Measurements from ENCODE around the gene TMEM247. TPM values are rescaled to one million over a fixed set of nuclear protein-coding genes. Genes with fewer than 3 reads are reported as not detected.

The TMEM247 gene
- total RNA-seq, 1 experiment from 2014 or later, result not detected

DNA sequence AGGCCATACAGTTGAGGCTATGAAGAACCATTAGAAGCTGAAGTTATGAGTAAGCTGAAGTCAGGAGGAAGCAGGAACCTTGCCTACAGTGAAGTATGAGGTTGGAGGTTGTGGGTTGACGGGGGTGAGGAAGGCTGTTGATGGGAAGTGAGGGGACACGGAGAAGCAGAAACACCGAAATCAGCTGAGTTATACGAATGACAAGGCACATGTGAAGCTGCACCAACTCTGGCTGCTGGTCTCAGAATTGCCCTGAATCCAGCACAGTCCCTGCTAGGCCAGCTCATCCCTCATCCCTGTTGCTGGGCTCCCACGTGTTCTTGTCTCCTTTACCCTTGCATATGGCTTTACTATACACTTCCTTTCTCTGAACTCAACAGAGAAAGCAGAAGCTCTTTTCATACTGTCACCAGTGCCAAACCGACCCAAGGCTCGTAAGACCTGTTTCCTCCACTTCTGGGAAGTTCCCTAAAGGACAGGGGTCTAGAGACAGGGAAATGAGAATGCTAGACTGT lies 9.2 kb upstream of the TMEM247 start (continued):
- TF ChIP-seq, protein P1, sequence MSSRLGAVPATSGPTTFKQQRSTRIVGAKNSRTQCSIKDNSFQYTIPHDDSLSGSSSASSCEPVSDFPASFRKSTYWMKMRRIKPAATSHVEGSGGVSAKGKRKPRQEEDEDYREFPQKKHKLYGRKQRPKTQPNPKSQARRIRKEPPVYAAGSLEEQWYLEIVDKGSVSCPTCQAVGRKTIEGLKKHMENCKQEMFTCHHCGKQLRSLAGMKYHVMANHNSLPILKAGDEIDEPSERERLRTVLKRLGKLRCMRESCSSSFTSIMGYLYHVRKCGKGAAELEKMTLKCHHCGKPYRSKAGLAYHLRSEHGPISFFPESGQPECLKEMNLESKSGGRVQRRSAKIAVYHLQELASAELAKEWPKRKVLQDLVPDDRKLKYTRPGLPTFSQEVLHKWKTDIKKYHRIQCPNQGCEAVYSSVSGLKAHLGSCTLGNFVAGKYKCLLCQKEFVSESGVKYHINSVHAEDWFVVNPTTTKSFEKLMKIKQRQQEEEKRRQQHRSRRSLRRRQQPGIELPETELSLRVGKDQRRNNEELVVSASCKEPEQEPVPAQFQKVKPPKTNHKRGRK (CRISPR knock-in tag; IDR thresholded peaks at IDR 0.05; ENCODE audit: borderline replicate concordance), result no peak

DNA sequence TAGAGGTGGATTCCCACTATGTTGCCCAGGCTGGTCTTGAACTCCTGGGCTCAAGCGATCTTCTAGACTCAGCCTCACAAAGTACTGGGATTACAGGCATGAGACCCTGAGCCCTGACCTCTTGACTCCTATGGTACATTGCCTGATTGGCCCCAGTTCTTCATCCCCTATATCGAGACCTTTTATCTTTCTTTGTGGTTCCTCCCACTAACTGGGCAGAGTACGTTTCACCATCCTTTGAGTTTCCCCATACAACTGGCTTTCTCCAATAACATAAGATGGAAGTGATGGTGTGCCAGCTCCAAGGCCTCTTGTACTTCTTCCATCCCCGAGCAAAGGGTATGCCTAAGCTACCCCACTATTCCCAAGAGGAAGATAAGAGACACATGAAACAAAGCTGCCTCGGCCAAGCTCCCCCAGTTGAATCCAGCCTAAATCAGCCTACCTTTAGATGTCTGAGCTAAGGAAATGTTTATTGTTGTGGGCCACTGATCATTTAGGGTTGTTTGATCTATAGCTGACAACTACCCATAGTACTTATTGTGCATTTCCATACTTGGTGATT lies 8.3 kb upstream of the TMEM247 start:
- Mint-ChIP-seq H3K4me3 (no peak overlapping the region), H3K4me1 (no peaks in the 10 kb centered on the region), H3K36me3 (no peaks in the 10 kb centered on the region), H3K27me3 (ENCODE audit: low read depth) (peaks cover 11% of the 10 kb centered on the region), H3K9me3 (peaks cover 20% of the 10 kb centered on the region), H3K27ac (no peak overlapping the region)
- ChIA-PET CTCF (interaction anchor here (0.7 to 1.1 kb wide), 2 partner anchors 39 to 306 kb away, joined by 3 to 4 read pairs; no protein-coding TSS in a partner anchor), POLR2A (no interaction called here)
- DNase-seq (ENCODE audit: low spot score) (no peak), ATAC-seq (no peak)
- TF ChIP-seq FOXP1 (CRISPR knock-in tag; IDR thresholded peaks at IDR 0.05; ENCODE audit: borderline replicate concordance), result no peak
- TF ChIP-seq TEAD4 (CRISPR knock-in tag; IDR thresholded peaks at IDR 0.05), result no peak
- TF ChIP-seq, protein P2, sequence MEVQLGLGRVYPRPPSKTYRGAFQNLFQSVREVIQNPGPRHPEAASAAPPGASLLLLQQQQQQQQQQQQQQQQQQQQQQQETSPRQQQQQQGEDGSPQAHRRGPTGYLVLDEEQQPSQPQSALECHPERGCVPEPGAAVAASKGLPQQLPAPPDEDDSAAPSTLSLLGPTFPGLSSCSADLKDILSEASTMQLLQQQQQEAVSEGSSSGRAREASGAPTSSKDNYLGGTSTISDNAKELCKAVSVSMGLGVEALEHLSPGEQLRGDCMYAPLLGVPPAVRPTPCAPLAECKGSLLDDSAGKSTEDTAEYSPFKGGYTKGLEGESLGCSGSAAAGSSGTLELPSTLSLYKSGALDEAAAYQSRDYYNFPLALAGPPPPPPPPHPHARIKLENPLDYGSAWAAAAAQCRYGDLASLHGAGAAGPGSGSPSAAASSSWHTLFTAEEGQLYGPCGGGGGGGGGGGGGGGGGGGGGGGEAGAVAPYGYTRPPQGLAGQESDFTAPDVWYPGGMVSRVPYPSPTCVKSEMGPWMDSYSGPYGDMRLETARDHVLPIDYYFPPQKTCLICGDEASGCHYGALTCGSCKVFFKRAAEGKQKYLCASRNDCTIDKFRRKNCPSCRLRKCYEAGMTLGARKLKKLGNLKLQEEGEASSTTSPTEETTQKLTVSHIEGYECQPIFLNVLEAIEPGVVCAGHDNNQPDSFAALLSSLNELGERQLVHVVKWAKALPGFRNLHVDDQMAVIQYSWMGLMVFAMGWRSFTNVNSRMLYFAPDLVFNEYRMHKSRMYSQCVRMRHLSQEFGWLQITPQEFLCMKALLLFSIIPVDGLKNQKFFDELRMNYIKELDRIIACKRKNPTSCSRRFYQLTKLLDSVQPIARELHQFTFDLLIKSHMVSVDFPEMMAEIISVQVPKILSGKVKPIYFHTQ (CRISPR knock-in tag; IDR thresholded peaks at IDR 0.05), result no peak
- TF ChIP-seq MXD4 (CRISPR knock-in tag; IDR thresholded peaks at IDR 0.05; ENCODE audit: borderline replicate concordance), result no peak
- TF ChIP-seq NFATC4 (CRISPR knock-in tag; IDR thresholded peaks at IDR 0.05), result no peak
- TF ChIP-seq PRRX2 (CRISPR knock-in tag; IDR thresholded peaks at IDR 0.05), result no peak
- TF ChIP-seq, protein P3, sequence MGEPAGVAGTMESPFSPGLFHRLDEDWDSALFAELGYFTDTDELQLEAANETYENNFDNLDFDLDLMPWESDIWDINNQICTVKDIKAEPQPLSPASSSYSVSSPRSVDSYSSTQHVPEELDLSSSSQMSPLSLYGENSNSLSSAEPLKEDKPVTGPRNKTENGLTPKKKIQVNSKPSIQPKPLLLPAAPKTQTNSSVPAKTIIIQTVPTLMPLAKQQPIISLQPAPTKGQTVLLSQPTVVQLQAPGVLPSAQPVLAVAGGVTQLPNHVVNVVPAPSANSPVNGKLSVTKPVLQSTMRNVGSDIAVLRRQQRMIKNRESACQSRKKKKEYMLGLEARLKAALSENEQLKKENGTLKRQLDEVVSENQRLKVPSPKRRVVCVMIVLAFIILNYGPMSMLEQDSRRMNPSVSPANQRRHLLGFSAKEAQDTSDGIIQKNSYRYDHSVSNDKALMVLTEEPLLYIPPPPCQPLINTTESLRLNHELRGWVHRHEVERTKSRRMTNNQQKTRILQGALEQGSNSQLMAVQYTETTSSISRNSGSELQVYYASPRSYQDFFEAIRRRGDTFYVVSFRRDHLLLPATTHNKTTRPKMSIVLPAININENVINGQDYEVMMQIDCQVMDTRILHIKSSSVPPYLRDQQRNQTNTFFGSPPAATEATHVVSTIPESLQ (CRISPR knock-in tag; IDR thresholded peaks at IDR 0.05), result no peak
- TF ChIP-seq, protein P4, sequence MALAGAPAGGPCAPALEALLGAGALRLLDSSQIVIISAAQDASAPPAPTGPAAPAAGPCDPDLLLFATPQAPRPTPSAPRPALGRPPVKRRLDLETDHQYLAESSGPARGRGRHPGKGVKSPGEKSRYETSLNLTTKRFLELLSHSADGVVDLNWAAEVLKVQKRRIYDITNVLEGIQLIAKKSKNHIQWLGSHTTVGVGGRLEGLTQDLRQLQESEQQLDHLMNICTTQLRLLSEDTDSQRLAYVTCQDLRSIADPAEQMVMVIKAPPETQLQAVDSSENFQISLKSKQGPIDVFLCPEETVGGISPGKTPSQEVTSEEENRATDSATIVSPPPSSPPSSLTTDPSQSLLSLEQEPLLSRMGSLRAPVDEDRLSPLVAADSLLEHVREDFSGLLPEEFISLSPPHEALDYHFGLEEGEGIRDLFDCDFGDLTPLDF (CRISPR knock-in tag; IDR thresholded peaks at IDR 0.05), result no peak
- TF ChIP-seq, protein P5, sequence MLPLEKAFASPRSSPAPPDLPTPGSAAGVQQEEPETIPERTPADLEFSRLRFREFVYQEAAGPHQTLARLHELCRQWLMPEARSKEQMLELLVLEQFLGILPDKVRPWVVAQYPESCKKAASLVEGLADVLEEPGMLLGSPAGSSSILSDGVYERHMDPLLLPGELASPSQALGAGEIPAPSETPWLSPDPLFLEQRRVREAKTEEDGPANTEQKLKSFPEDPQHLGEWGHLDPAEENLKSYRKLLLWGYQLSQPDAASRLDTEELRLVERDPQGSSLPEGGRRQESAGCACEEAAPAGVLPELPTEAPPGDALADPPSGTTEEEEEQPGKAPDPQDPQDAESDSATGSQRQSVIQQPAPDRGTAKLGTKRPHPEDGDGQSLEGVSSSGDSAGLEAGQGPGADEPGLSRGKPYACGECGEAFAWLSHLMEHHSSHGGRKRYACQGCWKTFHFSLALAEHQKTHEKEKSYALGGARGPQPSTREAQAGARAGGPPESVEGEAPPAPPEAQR (CRISPR knock-in tag; IDR thresholded peaks at IDR 0.05), result no peak
- no peak for TF ChIP-seq ZNF138 (CRISPR knock-in tag; conservative IDR thresholded peaks at IDR 0.05)
- TF ChIP-seq, protein P6, sequence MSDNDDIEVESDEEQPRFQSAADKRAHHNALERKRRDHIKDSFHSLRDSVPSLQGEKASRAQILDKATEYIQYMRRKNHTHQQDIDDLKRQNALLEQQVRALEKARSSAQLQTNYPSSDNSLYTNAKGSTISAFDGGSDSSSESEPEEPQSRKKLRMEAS (CRISPR knock-in tag; IDR thresholded peaks at IDR 0.05), result no peak
- TF ChIP-seq NR2C2 (CRISPR knock-in tag; IDR thresholded peaks at IDR 0.05), result no peak
- TF ChIP-seq GTF2I (CRISPR knock-in tag; conservative IDR thresholded peaks at IDR 0.05), result no peak
- no peak for TF ChIP-seq SMAD3 (CRISPR knock-in tag; IDR thresholded peaks at IDR 0.05; ENCODE audit: borderline replicate concordance)
- TF ChIP-seq, protein P7, sequence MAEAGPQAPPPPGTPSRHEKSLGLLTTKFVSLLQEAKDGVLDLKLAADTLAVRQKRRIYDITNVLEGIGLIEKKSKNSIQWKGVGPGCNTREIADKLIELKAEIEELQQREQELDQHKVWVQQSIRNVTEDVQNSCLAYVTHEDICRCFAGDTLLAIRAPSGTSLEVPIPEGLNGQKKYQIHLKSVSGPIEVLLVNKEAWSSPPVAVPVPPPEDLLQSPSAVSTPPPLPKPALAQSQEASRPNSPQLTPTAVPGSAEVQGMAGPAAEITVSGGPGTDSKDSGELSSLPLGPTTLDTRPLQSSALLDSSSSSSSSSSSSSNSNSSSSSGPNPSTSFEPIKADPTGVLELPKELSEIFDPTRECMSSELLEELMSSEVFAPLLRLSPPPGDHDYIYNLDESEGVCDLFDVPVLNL (CRISPR knock-in tag; IDR thresholded peaks at IDR 0.05; ENCODE audit: borderline replicate concordance, low read depth), result no peak
- no peak for TF ChIP-seq IRF2 (CRISPR knock-in tag; IDR thresholded peaks at IDR 0.05; ENCODE audit: borderline replicate concordance, low read depth)
- TF ChIP-seq ZNF232 (CRISPR knock-in tag; IDR thresholded peaks at IDR 0.05), result no peak

Measured in WTC11 (cell line).